A673 (cell line): ENCODE results near the gene AJAP1.

Experiments used
- EZH2 ChIP-seq: fragments of 200-600 bp; sonication (generic); IDR thresholded peaks from 2 replicates; pipeline ENCODE4 v1.6.1; 2017; ENCODE audit warnings: borderline replicate concordance, low read depth, mild to moderate bottlenecking, mixed read lengths, antibody characterized with exemption, low read length; ENCODE audit not compliant: poor library complexity, severe bottlenecking
- TF ChIP-seq, protein P1 (sequence below): fragments of 300-800, 200-600 bp; sonication (generic); conservative IDR thresholded peaks from 2 replicates; pipeline ENCODE4 v1.5.1; 2017; ENCODE audit warnings: low read depth, mild to moderate bottlenecking, antibody characterized with exemption, low read length, moderate library complexity, mixed read lengths

- TF ChIP-seq, protein P1, sequence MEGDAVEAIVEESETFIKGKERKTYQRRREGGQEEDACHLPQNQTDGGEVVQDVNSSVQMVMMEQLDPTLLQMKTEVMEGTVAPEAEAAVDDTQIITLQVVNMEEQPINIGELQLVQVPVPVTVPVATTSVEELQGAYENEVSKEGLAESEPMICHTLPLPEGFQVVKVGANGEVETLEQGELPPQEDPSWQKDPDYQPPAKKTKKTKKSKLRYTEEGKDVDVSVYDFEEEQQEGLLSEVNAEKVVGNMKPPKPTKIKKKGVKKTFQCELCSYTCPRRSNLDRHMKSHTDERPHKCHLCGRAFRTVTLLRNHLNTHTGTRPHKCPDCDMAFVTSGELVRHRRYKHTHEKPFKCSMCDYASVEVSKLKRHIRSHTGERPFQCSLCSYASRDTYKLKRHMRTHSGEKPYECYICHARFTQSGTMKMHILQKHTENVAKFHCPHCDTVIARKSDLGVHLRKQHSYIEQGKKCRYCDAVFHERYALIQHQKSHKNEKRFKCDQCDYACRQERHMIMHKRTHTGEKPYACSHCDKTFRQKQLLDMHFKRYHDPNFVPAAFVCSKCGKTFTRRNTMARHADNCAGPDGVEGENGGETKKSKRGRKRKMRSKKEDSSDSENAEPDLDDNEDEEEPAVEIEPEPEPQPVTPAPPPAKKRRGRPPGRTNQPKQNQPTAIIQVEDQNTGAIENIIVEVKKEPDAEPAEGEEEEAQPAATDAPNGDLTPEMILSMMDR = no peak
- TF ChIP-seq EZH2 = no peak
Observed at GRCh38 chr1:4702932-4703331, 48.5 kb downstream of the AJAP1 start.
